ENCODE measurements around the gene SORBS1.

SORBS1 gene

GRCh38 chr10:95562341-95562965 lies 1.3 kb upstream of the SORBS1 start:
- H3K27me3 ChIP-seq (ENCODE audit: control insufficient read depth, insufficient read depth, low read length): no peaks in the 10 kb centered on the region
- peaks cover 14% of the 10 kb centered on the region for H3K4me1 ChIP-seq (ENCODE audit: control insufficient read depth, insufficient read depth, low read length)
- no peaks in the 10 kb centered on the region for H3K36me3 ChIP-seq (ENCODE audit: control insufficient read depth, insufficient read depth, low read length)
- H3K4me3 ChIP-seq (ENCODE audit: low read depth, low read length): no peak overlapping the region
- H3K9ac ChIP-seq (ENCODE audit: low read depth, low read length): no peak overlapping the region
- no peaks in the 10 kb centered on the region for H3K9me3 ChIP-seq (ENCODE audit: control insufficient read depth, insufficient read depth, low read length)

- Histone ChIP-seq H3K9ac (ENCODE audit: low read depth, low read length) (no peak overlapping the region), H3K27me3 (ENCODE audit: control insufficient read depth, insufficient read depth, low read length) (no peaks in the 10 kb centered on the region), H3K36me3 (ENCODE audit: control insufficient read depth, insufficient read depth, low read length) (no peaks in the 10 kb centered on the region), H3K9me3 (ENCODE audit: control insufficient read depth, insufficient read depth, low read length) (no peaks in the 10 kb centered on the region), H3K4me1 (ENCODE audit: control insufficient read depth, insufficient read depth, low read length) (peaks cover 14% of the 10 kb centered on the region), H3K4me3 (ENCODE audit: low read depth, low read length) (peak overlapping the region; percentile 50)
Observed at GRCh38 chr10:95561864-95562177, 650 bp upstream of the SORBS1 start.

GRCh38 chr10:95560278-95561176 lies 644 bp downstream of the SORBS1 start:
- peaks cover 14% of the 10 kb centered on the region for H3K4me1 ChIP-seq (ENCODE audit: control insufficient read depth, insufficient read depth, low read length)
- no peaks in the 10 kb centered on the region for H3K9me3 ChIP-seq (ENCODE audit: control insufficient read depth, insufficient read depth, low read length)
- H3K9ac ChIP-seq (ENCODE audit: low read depth, low read length): peak overlapping the region; percentile 82
- H3K4me3 ChIP-seq (ENCODE audit: low read depth, low read length): peak overlapping the region; percentile 90
- H3K36me3 ChIP-seq (ENCODE audit: control insufficient read depth, insufficient read depth, low read length): no peaks in the 10 kb centered on the region
- no peaks in the 10 kb centered on the region for H3K27me3 ChIP-seq (ENCODE audit: control insufficient read depth, insufficient read depth, low read length)

GRCh38 chr10:95559896-95560277 lies 1.3 kb downstream of the SORBS1 start:
- H3K27me3 ChIP-seq (ENCODE audit: control insufficient read depth, insufficient read depth, low read length): no peaks in the 10 kb centered on the region
- no peaks in the 10 kb centered on the region for H3K36me3 ChIP-seq (ENCODE audit: control insufficient read depth, insufficient read depth, low read length)
- H3K9ac ChIP-seq (ENCODE audit: low read depth, low read length): peak overlapping the region; percentile 8
- peak overlapping the region; percentile 90 for H3K4me3 ChIP-seq (ENCODE audit: low read depth, low read length)
- H3K9me3 ChIP-seq (ENCODE audit: control insufficient read depth, insufficient read depth, low read length): no peaks in the 10 kb centered on the region
- H3K4me1 ChIP-seq (ENCODE audit: control insufficient read depth, insufficient read depth, low read length): peaks cover 18% of the 10 kb centered on the region

GRCh38 chr10:95559471-95559870 lies 1.7 kb downstream of the SORBS1 start:
- Histone ChIP-seq H3K36me3 (ENCODE audit: control insufficient read depth, insufficient read depth, low read length) (no peaks in the 10 kb centered on the region), H3K4me3 (ENCODE audit: low read depth, low read length) (peak overlapping the region; percentile 90), H3K4me1 (ENCODE audit: control insufficient read depth, insufficient read depth, low read length) (peaks cover 18% of the 10 kb centered on the region), H3K9me3 (ENCODE audit: control insufficient read depth, insufficient read depth, low read length) (no peaks in the 10 kb centered on the region), H3K27me3 (ENCODE audit: control insufficient read depth, insufficient read depth, low read length) (no peaks in the 10 kb centered on the region), H3K9ac (ENCODE audit: low read depth, low read length) (no peak overlapping the region)

- peak overlapping the region; percentile 90 for H3K4me3 ChIP-seq (ENCODE audit: low read depth, low read length)
- H3K9ac ChIP-seq (ENCODE audit: low read depth, low read length): no peak overlapping the region
- no peaks in the 10 kb centered on the region for H3K27me3 ChIP-seq (ENCODE audit: control insufficient read depth, insufficient read depth, low read length)
- no peaks in the 10 kb centered on the region for H3K9me3 ChIP-seq (ENCODE audit: control insufficient read depth, insufficient read depth, low read length)
- no peaks in the 10 kb centered on the region for H3K36me3 ChIP-seq (ENCODE audit: control insufficient read depth, insufficient read depth, low read length)
- peaks cover 18% of the 10 kb centered on the region for H3K4me1 ChIP-seq (ENCODE audit: control insufficient read depth, insufficient read depth, low read length)
Observed at GRCh38 chr10:95558593-95559320, 2.4 kb downstream of the SORBS1 start.

- no peaks in the 10 kb centered on the region for H3K27me3 ChIP-seq (ENCODE audit: control insufficient read depth, insufficient read depth, low read length)
- H3K9ac ChIP-seq (ENCODE audit: low read depth, low read length): no peak overlapping the region
- H3K36me3 ChIP-seq (ENCODE audit: control insufficient read depth, insufficient read depth, low read length): no peaks in the 10 kb centered on the region
- no peaks in the 10 kb centered on the region for H3K9me3 ChIP-seq (ENCODE audit: control insufficient read depth, insufficient read depth, low read length)
- H3K4me1 ChIP-seq (ENCODE audit: control insufficient read depth, insufficient read depth, low read length): peaks cover 22% of the 10 kb centered on the region
- no peak overlapping the region for H3K4me3 ChIP-seq (ENCODE audit: low read depth, low read length)
Observed at GRCh38 chr10:95556994-95557767, 4.0 kb downstream of the SORBS1 start.

- no peaks in the 10 kb centered on the region for H3K36me3 ChIP-seq (ENCODE audit: control insufficient read depth, insufficient read depth, low read length)
- no peak overlapping the region for H3K9ac ChIP-seq (ENCODE audit: low read depth, low read length)
- H3K4me1 ChIP-seq (ENCODE audit: control insufficient read depth, insufficient read depth, low read length): peaks cover 35% of the 10 kb centered on the region
Observed at GRCh38 chr10:95553674-95554073, 7.5 kb downstream of the SORBS1 start.

GRCh38 chr10:95552679-95553342 lies 8.4 kb downstream of the SORBS1 start:
- Histone ChIP-seq H3K4me1 (ENCODE audit: control insufficient read depth, insufficient read depth, low read length) (peaks cover 31% of the 10 kb centered on the region), H3K9ac (ENCODE audit: low read depth, low read length) (no peak overlapping the region), H3K4me3 (ENCODE audit: low read depth, low read length) (no peak overlapping the region), H3K36me3 (ENCODE audit: control insufficient read depth, insufficient read depth, low read length) (no peaks in the 10 kb centered on the region), H3K27me3 (ENCODE audit: control insufficient read depth, insufficient read depth, low read length) (no peaks in the 10 kb centered on the region), H3K9me3 (ENCODE audit: control insufficient read depth, insufficient read depth, low read length) (no peaks in the 10 kb centered on the region)

More at GRCh38 chr10:95553674-95554073, 7.5 kb downstream of the SORBS1 start:
- no peaks in the 10 kb centered on the region for H3K27me3 ChIP-seq (ENCODE audit: control insufficient read depth, insufficient read depth, low read length)
- H3K4me3 ChIP-seq (ENCODE audit: low read depth, low read length): no peak overlapping the region
- H3K9me3 ChIP-seq (ENCODE audit: control insufficient read depth, insufficient read depth, low read length): no peaks in the 10 kb centered on the region

GRCh38 chr10:95550073-95550672 lies 11.0 kb downstream of the SORBS1 start:
- Histone ChIP-seq H3K9ac (ENCODE audit: low read depth, low read length) (no peak overlapping the region), H3K4me1 (ENCODE audit: control insufficient read depth, insufficient read depth, low read length) (peaks cover 28% of the 10 kb centered on the region), H3K4me3 (ENCODE audit: low read depth, low read length) (no peak overlapping the region), H3K36me3 (ENCODE audit: control insufficient read depth, insufficient read depth, low read length) (no peaks in the 10 kb centered on the region), H3K27me3 (ENCODE audit: control insufficient read depth, insufficient read depth, low read length) (no peaks in the 10 kb centered on the region), H3K9me3 (ENCODE audit: control insufficient read depth, insufficient read depth, low read length) (no peaks in the 10 kb centered on the region)

Data from iPS-15b (cell line).